Mucosa of stomach (tissue), 1 donor: ENCODE results near the gene CREBBP.
"Not testable (repeated sequence)": the region's sequence is repeated elsewhere in the genome, so short reads cannot be mapped to it uniquely, and the experiment has no call there.

Experiments
- H3K27me3 ChIP-seq: one replicate; pipeline ENCODE4 v1.7.0; 2013; ENCODE audit warnings: mild to moderate bottlenecking, low read length; ENCODE audit not compliant: control insufficient read depth, insufficient read depth
- H3K36me3 ChIP-seq: one replicate; pipeline ENCODE4 v1.7.0; 2013; ENCODE audit warnings: low read length; ENCODE audit not compliant: control insufficient read depth, insufficient read depth
- H3K4me1 ChIP-seq: one replicate; pipeline ENCODE4 v1.7.0; 2013; ENCODE audit warnings: mild to moderate bottlenecking, low read length; ENCODE audit not compliant: control insufficient read depth, insufficient read depth
- H3K4me3 ChIP-seq: one replicate; pipeline ENCODE4 v1.7.0; 2013; ENCODE audit warnings: low read length
- H3K9ac ChIP-seq: one replicate; pipeline ENCODE4 v1.7.0; 2013; ENCODE audit warnings: mild to moderate bottlenecking, low read length, moderate library complexity
- H3K9me3 ChIP-seq: one replicate; pipeline ENCODE4 v1.7.0; 2013; ENCODE audit warnings: mild to moderate bottlenecking, low read length, moderate library complexity; ENCODE audit not compliant: control insufficient read depth
- donor health status: Pancreatic carcinoma.

The CREBBP gene

DNA sequence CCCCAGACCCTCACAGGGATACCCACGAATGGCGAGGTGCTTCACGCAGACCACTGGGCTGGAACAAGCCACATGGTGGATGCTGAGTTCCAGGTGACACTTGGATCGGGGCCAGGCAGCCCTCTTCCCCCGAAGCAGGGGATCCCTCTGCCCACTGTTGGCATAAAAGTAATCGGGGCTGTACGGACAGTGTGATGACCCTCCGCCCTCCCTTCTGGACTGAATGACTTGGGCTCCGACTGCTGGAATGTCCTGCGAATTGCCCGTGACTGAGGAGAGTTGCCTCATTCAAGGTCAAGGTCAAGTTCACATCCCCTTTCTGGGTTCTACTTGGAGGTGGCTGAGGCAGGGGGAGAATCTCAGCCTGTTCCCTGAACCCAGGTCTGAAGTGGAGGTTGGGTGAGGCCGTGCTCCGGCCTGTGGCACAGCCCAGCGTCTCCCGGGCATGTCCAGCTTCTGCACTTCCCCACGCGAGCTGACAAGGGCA lies 28.5 kb upstream of the CREBBP start:
- H3K9me3 ChIP-seq, result no peaks in the 10 kb centered on the region
- no peak overlapping the region for H3K9ac ChIP-seq
- H3K27me3 ChIP-seq, result no peaks in the 10 kb centered on the region
- H3K36me3 ChIP-seq, result no peaks in the 10 kb centered on the region
- H3K4me3 ChIP-seq, result no peak overlapping the region
- H3K4me1 ChIP-seq, result no peaks in the 10 kb centered on the region

DNA sequence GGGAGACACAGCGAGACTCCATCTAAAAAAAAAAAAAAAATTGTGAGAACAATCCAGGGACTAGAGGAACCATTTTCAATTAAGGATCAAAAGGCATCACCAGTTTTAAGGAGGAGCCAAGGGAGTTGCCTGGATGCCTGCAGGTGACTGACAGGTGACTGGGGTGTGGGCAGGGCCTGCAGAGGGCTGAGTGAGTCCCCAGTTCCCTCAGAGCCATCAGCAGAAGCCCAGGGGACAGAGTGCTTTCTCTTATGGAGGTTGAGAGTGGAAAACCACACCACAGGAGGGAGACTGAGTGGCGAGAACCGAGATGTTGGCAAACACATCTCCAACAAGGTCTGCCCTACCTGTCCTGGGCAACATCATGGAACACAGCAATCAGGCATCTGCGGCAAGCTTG lies 27.1 kb upstream of the CREBBP start:
- Histone ChIP-seq H3K9me3 (no peaks in the 10 kb centered on the region), H3K27me3 (no peaks in the 10 kb centered on the region), H3K9ac (no peak overlapping the region), H3K4me3 (no peak overlapping the region), H3K36me3 (no peaks in the 10 kb centered on the region), H3K4me1 (no peaks in the 10 kb centered on the region)

DNA sequence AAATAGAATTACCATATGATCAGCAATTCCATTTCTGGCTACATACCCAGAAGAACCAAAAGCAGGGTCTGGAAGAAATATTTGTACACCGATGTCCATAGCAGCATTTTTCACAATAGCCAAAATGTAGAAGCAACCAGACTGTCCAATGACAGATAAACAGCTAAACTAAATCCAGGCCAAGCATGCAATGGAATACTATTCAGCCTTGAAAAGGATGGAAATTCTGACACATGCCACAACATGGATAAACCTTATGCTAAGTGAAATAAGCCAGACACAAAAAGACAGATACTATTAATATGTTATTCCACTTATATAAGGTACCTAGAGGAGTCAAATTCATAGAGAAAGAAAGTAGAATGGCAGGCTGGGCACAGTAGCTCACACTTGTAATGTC lies 25.9 kb upstream of the CREBBP start:
- Histone ChIP-seq H3K27me3 (no peaks in the 10 kb centered on the region), H3K9me3 (no peaks in the 10 kb centered on the region), H3K36me3 (no peaks in the 10 kb centered on the region), H3K4me3 (no peak overlapping the region), H3K9ac (no peak overlapping the region), H3K4me1 (no peaks in the 10 kb centered on the region)

DNA sequence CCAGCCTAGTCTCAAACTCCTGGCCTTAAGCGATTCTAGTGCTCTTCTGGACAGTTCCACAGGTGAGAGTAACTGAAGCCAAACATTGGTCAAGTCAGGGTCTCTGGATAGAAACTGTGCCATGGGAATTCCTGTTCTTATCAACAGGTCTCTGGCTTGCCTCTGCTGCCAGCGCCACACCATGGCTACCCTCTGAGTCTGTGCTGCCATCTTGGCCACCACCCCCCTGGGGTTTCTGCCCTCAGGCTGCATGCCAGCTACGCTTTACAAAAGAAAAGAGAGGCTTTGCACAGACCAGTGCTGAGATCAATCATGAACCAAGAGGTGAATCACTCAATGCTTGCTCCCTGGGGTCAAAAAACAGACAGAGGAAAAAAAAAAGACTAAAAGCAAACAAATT lies 24.4 kb upstream of the CREBBP start:
- Histone ChIP-seq H3K36me3 (no peaks in the 10 kb centered on the region), H3K9ac (no peak overlapping the region), H3K4me1 (no peaks in the 10 kb centered on the region), H3K27me3 (no peaks in the 10 kb centered on the region), H3K4me3 (no peak overlapping the region), H3K9me3 (no peaks in the 10 kb centered on the region)

DNA sequence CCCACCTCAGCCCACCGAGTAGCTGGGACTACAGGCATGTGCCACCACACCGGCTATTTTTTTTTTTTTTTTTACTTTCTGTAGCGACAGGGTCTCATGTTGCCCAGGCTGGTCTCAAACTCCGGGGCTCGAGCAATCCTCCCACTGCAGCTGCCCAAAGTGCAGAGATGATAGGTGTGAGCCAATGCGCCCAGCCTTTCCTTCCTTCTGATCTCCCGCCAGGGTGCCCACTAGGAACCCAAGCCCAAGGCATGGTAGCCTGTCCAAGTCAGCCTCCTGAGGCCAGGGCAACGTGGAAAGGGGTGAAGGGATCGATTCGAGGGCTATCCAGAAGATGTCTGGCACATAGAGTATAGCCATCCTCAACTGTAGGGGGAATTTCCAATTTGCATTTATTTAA lies 9.6 kb upstream of the CREBBP start:
- Histone ChIP-seq H3K9ac (no peak overlapping the region), H3K9me3 (no peaks in the 10 kb centered on the region)

DNA sequence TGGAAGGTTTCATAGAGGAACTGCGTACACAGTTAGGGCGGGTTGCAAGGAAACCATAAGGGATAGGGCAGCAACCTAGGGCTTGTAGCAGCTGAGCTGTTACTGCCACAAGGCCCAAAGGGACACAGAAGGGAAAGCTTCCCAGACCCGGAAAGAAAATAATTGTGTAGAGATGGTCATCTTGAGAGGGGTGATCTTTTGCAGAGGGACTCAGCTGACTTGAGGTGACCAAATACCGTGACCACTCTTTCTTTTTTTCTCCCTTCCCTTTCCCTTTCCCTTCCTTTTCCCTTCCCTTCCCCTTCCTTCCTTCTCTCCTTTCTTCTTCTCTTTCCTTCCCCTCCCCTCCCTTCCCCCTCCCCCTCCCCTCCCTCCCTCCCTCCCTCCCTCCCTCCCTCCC lies 8.5 kb upstream of the CREBBP start:
- Histone ChIP-seq H3K36me3 (no peaks in the 10 kb centered on the region), H3K27me3 (no peaks in the 10 kb centered on the region), H3K4me1 (no peaks in the 10 kb centered on the region), H3K9ac (no peak overlapping the region), H3K4me3 (no peak overlapping the region), H3K9me3 (no peaks in the 10 kb centered on the region)

More for the DNA sequence above, 9.6 kb upstream of the CREBBP start:
- Histone ChIP-seq H3K36me3 (no peaks in the 10 kb centered on the region), H3K4me1 (no peaks in the 10 kb centered on the region), H3K27me3 (no peaks in the 10 kb centered on the region), H3K4me3 (no peak overlapping the region)

DNA sequence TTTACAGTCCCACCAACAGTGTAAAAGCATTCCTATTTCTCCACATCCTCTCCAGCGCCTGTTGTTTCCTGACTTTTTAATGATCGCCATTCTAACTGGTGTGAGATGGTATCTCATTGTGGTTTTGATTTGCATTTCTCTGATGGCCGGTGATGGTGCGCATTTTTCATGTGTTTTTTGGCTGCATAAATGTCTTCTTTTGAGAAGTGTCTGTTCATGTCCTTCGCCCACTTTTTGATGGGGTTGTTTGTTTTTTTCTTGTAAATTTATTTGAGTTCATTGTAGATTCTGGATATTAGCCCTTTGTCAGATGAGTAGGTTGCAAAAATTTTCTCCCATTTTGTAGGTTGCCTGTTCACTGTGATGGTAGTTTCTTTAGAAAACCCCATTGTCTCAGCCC lies 5.5 kb upstream of the CREBBP start:
- not testable (repeated sequence) for H3K4me3 ChIP-seq, H3K9me3 ChIP-seq, H3K27me3 ChIP-seq, H3K9ac ChIP-seq, H3K36me3 ChIP-seq, H3K4me1 ChIP-seq

DNA sequence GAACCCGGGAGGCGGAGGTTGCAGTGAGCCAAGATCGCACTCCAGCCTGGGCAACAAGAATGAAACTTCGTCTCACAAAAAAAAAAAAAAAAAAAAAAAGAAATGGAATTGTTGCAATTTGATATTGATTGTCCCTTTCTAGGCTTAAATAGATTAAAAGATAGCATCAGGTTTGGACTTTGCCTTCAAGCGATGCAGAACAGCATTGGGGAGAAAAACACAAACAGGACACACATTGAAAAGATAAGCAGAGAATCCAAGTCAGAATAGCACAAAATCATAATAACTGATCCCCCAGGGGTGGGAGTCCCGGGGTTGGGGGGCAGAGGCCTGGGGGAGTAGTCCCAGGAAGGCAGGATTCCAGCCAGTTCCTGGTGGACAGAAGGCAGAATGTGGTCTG lies 3.9 kb upstream of the CREBBP start:
- Histone ChIP-seq H3K36me3 (no peaks in the 10 kb centered on the region), H3K4me1 (no peaks in the 10 kb centered on the region), H3K9me3 (no peaks in the 10 kb centered on the region), H3K4me3 (no peak overlapping the region), H3K27me3 (no peaks in the 10 kb centered on the region), H3K9ac (no peak overlapping the region)

DNA sequence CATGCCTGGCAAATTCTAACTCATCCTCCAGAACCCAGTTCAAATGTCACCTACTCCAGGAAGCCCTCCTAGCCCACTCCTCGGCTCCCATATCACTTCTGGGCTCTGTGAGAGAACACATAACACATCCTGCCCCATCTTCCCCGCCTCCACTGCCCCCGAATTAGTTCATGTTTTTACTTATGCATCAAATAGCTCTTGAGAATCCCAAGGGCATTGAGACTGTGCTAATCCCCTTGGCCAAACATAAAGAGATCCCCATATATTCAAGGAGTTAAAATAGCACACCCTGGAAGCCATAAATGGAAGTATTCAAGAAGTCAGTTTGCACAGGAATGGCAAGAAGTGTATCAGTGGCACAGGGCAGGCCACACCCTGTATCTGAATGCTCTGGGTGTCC lies 2.0 kb upstream of the CREBBP start:
- Histone ChIP-seq H3K9ac (no peak overlapping the region), H3K4me3 (no peak overlapping the region), H3K9me3 (no peaks in the 10 kb centered on the region), H3K4me1 (no peaks in the 10 kb centered on the region), H3K36me3 (no peaks in the 10 kb centered on the region), H3K27me3 (no peaks in the 10 kb centered on the region)

DNA sequence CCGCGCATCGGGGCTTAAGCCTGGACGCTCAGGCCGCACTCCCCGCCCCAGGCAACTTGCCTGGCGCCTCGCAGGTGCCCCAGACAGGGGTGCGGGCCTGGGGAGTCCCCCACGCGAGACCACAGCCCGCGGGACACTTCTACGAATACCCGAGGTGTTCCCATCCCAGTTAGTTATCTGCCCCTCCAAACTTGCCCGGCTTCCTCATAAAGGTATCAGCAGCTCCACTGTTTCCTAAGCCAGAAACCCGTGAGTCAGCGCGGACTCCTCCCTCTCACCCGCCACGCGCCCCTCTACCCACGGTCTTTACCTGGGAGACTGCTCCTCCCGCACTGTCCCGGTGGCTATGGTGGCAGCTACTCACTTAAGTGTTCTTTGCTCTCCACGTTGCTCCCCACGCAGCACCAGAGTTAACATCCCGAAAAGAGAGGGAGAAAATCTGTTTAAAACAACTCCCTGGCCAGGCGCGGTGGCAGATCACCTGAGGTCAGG lies 1.0 kb upstream of the CREBBP start:
- Histone ChIP-seq H3K4me1 (peaks cover 6% of the 10 kb centered on the region), H3K9ac (peak overlapping the region; percentile 92), H3K9me3 (no peaks in the 10 kb centered on the region), H3K36me3 (no peaks in the 10 kb centered on the region), H3K27me3 (no peaks in the 10 kb centered on the region), H3K4me3 (peak overlapping the region; percentile 51)

DNA sequence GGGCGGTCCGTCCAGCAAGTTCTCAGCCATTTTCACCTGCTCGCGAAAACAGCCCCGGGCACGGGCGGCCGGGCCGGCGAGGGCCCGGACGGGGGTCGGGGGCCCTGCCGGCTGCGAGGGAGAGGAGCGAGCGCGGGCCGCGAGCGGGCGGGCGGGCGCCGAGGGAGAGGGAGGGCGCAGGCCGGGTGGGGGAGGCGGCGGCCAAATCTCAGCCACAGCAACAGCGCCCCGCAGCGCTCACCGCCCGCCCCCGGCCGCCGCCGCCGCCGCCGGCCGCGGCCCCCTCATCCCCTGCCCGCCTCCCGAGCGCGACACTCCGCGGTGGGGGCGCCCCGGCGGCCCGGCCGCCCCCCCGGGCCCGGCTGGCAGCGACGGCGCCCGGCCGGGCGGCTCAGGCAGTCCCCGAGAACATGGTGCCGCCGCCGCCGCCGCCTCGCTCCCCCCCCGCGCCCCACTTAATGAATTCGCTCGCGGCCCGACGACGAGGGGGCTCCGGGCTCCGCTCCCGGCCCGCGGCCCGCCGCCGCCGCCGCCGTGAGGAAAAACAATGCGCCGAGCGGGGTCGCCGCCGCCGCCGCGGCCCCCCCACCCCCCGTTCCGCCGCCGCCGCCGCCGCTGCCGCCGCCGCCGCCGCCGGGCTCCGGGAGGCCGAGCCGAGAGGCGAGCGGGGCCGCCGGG lies 487 bp downstream of the CREBBP start:
- Histone ChIP-seq H3K36me3 (no peaks in the 10 kb centered on the region), H3K27me3 (no peaks in the 10 kb centered on the region), H3K4me3 (no peak overlapping the region), H3K9me3 (no peaks in the 10 kb centered on the region), H3K4me1 (peaks cover 13% of the 10 kb centered on the region), H3K9ac (peak overlapping the region; percentile 70)

DNA sequence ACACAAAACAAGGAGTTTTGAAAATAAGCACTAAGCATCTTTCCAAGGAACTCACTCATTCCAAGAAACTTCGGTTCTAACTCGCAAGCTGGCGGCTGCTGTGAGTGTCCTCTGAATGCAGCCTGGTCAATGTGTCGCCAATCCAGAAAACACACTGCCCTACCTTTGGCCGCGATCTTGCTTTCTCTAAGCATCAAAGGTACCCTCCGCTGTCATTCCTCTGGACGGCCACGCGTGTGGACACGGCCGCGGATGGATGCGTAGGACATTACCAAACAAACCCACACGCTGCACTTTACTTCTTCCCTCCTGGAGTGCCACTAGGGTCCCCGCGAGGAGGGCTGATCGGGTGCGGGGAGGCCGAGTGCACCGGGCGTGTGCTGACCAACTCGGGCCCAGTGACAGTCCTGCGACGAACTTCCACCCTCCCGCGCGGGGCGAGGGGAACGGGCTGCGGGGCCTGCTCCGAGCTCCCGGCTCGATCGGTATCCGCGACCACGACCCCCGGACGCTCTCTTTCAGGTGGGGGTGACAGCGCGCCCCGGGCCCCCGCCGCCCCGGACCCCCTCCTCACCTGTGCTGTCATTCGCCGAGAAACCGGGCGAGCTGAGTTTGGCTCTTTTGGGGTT lies 1.1 kb downstream of the CREBBP start:
- peak overlapping the region; percentile 70 for H3K9ac ChIP-seq
- no peaks in the 10 kb centered on the region for H3K36me3 ChIP-seq
- H3K4me3 ChIP-seq, result peak overlapping the region; percentile 66
- no peaks in the 10 kb centered on the region for H3K27me3 ChIP-seq
- peaks cover 18% of the 10 kb centered on the region for H3K4me1 ChIP-seq
- no peaks in the 10 kb centered on the region for H3K9me3 ChIP-seq
